ENCODE results near the gene KDM1A.

Gene KDM1A

GRCh38 chr1:23069675-23070074 is 50.4 kb downstream of the KDM1A start:
- H3K27ac ChIP-seq (replicated peaks): no peak overlapping the region
- DNase-seq (ENCODE audit: low read depth in 1 of 2, low spot score in 1 of 2): no peak
- no peaks in the 10 kb centered on the region for H3K27me3 ChIP-seq (ENCODE audit: insufficient read depth, poor library complexity, severe bottlenecking)
- TF ChIP-seq SPI1 (IDR thresholded peaks at IDR 0.05; ENCODE audit: borderline replicate concordance, low read depth): no peak
- no peak for TF ChIP-seq CTCF (IDR thresholded peaks at IDR 0.05; ENCODE audit: insufficient read depth, low read length)
- no peak for TF ChIP-seq GABPA (IDR thresholded peaks at IDR 0.05; ENCODE audit: low read depth)
- TF ChIP-seq POLR2AphosphoS5 (IDR thresholded peaks at IDR 0.05; ENCODE audit: low read depth): no peak
- no peak for TF ChIP-seq REST (IDR thresholded peaks at IDR 0.05; ENCODE audit: insufficient replicate concordance, low read depth)
- no peak overlapping the region for H3K4me3 ChIP-seq (replicated peaks; ENCODE audit: insufficient read depth, low read length)

GRCh38 chr1:23074012-23074411 is 54.7 kb downstream of the KDM1A start:
- H3K27me3 ChIP-seq (ENCODE audit: insufficient read depth, poor library complexity, severe bottlenecking): no peaks in the 10 kb centered on the region
- DNase-seq (ENCODE audit: low read depth in 1 of 2, low spot score in 1 of 2): no peak
- TF ChIP-seq GABPA (IDR thresholded peaks at IDR 0.05; ENCODE audit: low read depth) (no peak), SPI1 (IDR thresholded peaks at IDR 0.05; ENCODE audit: borderline replicate concordance, low read depth) (no peak), REST (IDR thresholded peaks at IDR 0.05; ENCODE audit: insufficient replicate concordance, low read depth) (no peak), CTCF (IDR thresholded peaks at IDR 0.05; ENCODE audit: insufficient read depth, low read length) (no peak), POLR2AphosphoS5 (IDR thresholded peaks at IDR 0.05; ENCODE audit: low read depth) (no peak)
- H3K27ac ChIP-seq (replicated peaks): no peak overlapping the region
- no peak overlapping the region for H3K4me3 ChIP-seq (replicated peaks; ENCODE audit: insufficient read depth, low read length)

GRCh38 chr1:23079025-23079424 is 59.8 kb downstream of the KDM1A start:
- Histone ChIP-seq H3K4me3 (replicated peaks; ENCODE audit: insufficient read depth, low read length) (no peak overlapping the region), H3K27me3 (ENCODE audit: insufficient read depth, poor library complexity, severe bottlenecking) (no peaks in the 10 kb centered on the region), H3K27ac (replicated peaks) (no peak overlapping the region)
- no peak for DNase-seq (ENCODE audit: low read depth in 1 of 2, low spot score in 1 of 2)
- no peak for TF ChIP-seq GABPA (IDR thresholded peaks at IDR 0.05; ENCODE audit: low read depth)
- TF ChIP-seq SPI1 (IDR thresholded peaks at IDR 0.05; ENCODE audit: borderline replicate concordance, low read depth): no peak
- TF ChIP-seq REST (IDR thresholded peaks at IDR 0.05; ENCODE audit: insufficient replicate concordance, low read depth): no peak
- no peak for TF ChIP-seq CTCF (IDR thresholded peaks at IDR 0.05; ENCODE audit: insufficient read depth, low read length)
- TF ChIP-seq POLR2AphosphoS5 (IDR thresholded peaks at IDR 0.05; ENCODE audit: low read depth): no peak; the same call in 1 of the 2 replicates
